ENCODE results near the gene GLA.

Gene GLA

DNA sequence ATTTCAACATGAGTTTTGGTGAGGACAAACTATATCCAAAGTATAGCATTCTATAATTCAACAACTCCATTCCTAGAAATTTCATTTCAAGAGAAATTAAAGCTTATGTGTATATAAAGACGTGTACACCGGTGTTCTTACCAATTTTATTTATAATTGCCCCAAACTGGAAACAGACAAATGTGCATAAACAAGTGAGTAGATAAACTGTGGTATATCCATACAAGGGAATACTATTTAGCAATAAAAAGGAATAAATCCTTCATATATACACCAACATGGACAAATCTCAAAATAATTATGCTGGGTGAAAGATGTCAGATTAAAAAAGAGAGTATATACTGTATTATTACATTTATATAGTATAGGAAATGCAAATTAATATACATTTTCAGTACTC lies 20.2 kb upstream of the GLA start:
- Histone ChIP-seq H4K20me1 (ENCODE audit: insufficient read depth, low read length) (no peaks in the 10 kb centered on the region), H3K4me2 (ENCODE audit: low read length) (no peak overlapping the region), H3K9me3 (ENCODE audit: insufficient read depth, low read length) (no peaks in the 10 kb centered on the region), H3K36me3 (replicated peaks; ENCODE audit: low read depth, low read length) (peaks cover 4% of the 10 kb centered on the region), H3K9ac (ENCODE audit: low read length) (no peak overlapping the region), H3K79me2 (ENCODE audit: low read length) (no peaks in the 10 kb centered on the region), H3K27me3 (ENCODE audit: low read depth, low read length) (no peaks in the 10 kb centered on the region), H3K27ac (ENCODE audit: low read length) (no peak overlapping the region), H3K4me3 (ENCODE audit: low read length) (no peak overlapping the region), H3K4me1 (ENCODE audit: low read length) (peaks cover 14% of the 10 kb centered on the region), H2AFZ (ENCODE audit: low read depth, low read length) (no peak overlapping the region)
- TF ChIP-seq CTCF (IDR thresholded peaks at IDR 0.05; ENCODE audit: low read depth, low read length) (no peak), EZH2phosphoT487 (IDR thresholded peaks at IDR 0.05; ENCODE audit: low read depth) (no peak)

GRCh38 chrX:101419489-101419888 lies 11.8 kb upstream of the GLA start:
- no peaks in the 10 kb centered on the region for H3K79me2 ChIP-seq (ENCODE audit: low read length)
- H3K4me1 ChIP-seq (ENCODE audit: low read length): peaks cover 23% of the 10 kb centered on the region
- H3K36me3 ChIP-seq (replicated peaks; ENCODE audit: low read depth, low read length): no peaks in the 10 kb centered on the region
- H3K27ac ChIP-seq (ENCODE audit: low read length): no peak overlapping the region
- no peaks in the 10 kb centered on the region for H3K27me3 ChIP-seq (ENCODE audit: low read depth, low read length)
- H3K9me3 ChIP-seq (ENCODE audit: insufficient read depth, low read length): no peaks in the 10 kb centered on the region
- no peak overlapping the region for H3K9ac ChIP-seq (ENCODE audit: low read length)
- no peak overlapping the region for H2AFZ ChIP-seq (ENCODE audit: low read depth, low read length)
- no peaks in the 10 kb centered on the region for H4K20me1 ChIP-seq (ENCODE audit: insufficient read depth, low read length)
- H3K4me2 ChIP-seq (ENCODE audit: low read length): no peak overlapping the region
- no peak for TF ChIP-seq EZH2phosphoT487 (IDR thresholded peaks at IDR 0.05; ENCODE audit: low read depth)
- no peak for TF ChIP-seq CTCF (IDR thresholded peaks at IDR 0.05; ENCODE audit: low read depth, low read length)
- no peak overlapping the region for H3K4me3 ChIP-seq (ENCODE audit: low read length)

GRCh38 chrX:101417981-101418841 lies 10.5 kb upstream of the GLA start:
- H3K4me3 ChIP-seq (ENCODE audit: low read length): peak overlapping the region; percentile 83

More at GRCh38 chrX:101417981-101418841, 10.5 kb upstream of the GLA start:
- H3K4me2 ChIP-seq (ENCODE audit: low read length): peak overlapping the region; percentile 74
- H3K36me3 ChIP-seq (replicated peaks; ENCODE audit: low read depth, low read length): peaks cover 3% of the 10 kb centered on the region
- H3K27me3 ChIP-seq (ENCODE audit: low read depth, low read length): no peaks in the 10 kb centered on the region
- 0 out of 2 replicates have a peak, but pooled peaks cover 1% of the 10 kb centered on the region for H4K20me1 ChIP-seq (ENCODE audit: insufficient read depth, low read length)
- peak overlapping the region; percentile 22; the same call in 1 of the 2 replicates for H3K27ac ChIP-seq (ENCODE audit: low read length)
- H2AFZ ChIP-seq (ENCODE audit: low read depth, low read length): peak overlapping the region; percentile 97
- no peak for TF ChIP-seq EZH2phosphoT487 (IDR thresholded peaks at IDR 0.05; ENCODE audit: low read depth)
- no peak for TF ChIP-seq CTCF (IDR thresholded peaks at IDR 0.05; ENCODE audit: low read depth, low read length)
- no peaks in the 10 kb centered on the region for H3K9me3 ChIP-seq (ENCODE audit: insufficient read depth, low read length)
- H3K4me1 ChIP-seq (ENCODE audit: low read length): peaks cover 24% of the 10 kb centered on the region
- H3K79me2 ChIP-seq (ENCODE audit: low read length): peaks cover 3% of the 10 kb centered on the region; the same call in 1 of the 2 replicates
- H3K9ac ChIP-seq (ENCODE audit: low read length): peak overlapping the region; percentile 76

All from OCI-LY3 (cell line).